ENCODE results near the gene GMPR. TPM values are rescaled to one million over a fixed set of nuclear protein-coding genes. Genes with fewer than 3 reads are reported as not detected.

The GMPR gene
- polyA plus RNA-seq, 4 donors, result 9.7 to 18.9 (median 13.4) TPM

- peak in 2 of 4 donors; percentile 55 to 74 for DNase-seq (ENCODE audit: low read depth in 4 of 4, low spot score in 3 of 4)
Observed at GRCh38 chr6:16322666-16323312, 84.4 kb downstream of the GMPR start.

- no peak for DNase-seq (ENCODE audit: low read depth in 4 of 4, low spot score in 3 of 4)
Observed at GRCh38 chr6:16324184-16324583, 85.8 kb downstream of the GMPR start.

GRCh38 chr6:16324606-16325225 is 86.3 kb downstream of the GMPR start:
- DNase-seq (ENCODE audit: low read depth in 4 of 4, low spot score in 3 of 4), result no peak

- no peak for DNase-seq (ENCODE audit: low read depth in 4 of 4, low spot score in 3 of 4)
Observed at GRCh38 chr6:16326531-16326930, 88.1 kb downstream of the GMPR start.

- DNase-seq (ENCODE audit: low read depth in 4 of 4, low spot score in 3 of 4), result no peak
Observed at GRCh38 chr6:16326971-16327776, 88.8 kb downstream of the GMPR start.

- no peak for DNase-seq (ENCODE audit: low read depth in 4 of 4, low spot score in 3 of 4)
Observed at GRCh38 chr6:16327777-16328325, 89.5 kb downstream of the GMPR start.

- DNase-seq (ENCODE audit: low read depth in 4 of 4, low spot score in 3 of 4), result no peak
Observed at GRCh38 chr6:16329233-16329632, 90.8 kb downstream of the GMPR start.

GRCh38 chr6:16331384-16332174 is 93.2 kb downstream of the GMPR start:
- no peak for DNase-seq (ENCODE audit: low read depth in 4 of 4, low spot score in 3 of 4)

- DNase-seq (ENCODE audit: low read depth in 4 of 4, low spot score in 3 of 4), result peak in 3 of 4 donors; percentile 58 to 74 (median 64)
Observed at GRCh38 chr6:16332175-16332542, 93.8 kb downstream of the GMPR start.

GRCh38 chr6:16333580-16333979 is 95.2 kb downstream of the GMPR start:
- no peak for DNase-seq (ENCODE audit: low read depth in 4 of 4, low spot score in 3 of 4)

GRCh38 chr6:16334671-16335070 is 96.3 kb downstream of the GMPR start:
- no peak for DNase-seq (ENCODE audit: low read depth in 4 of 4, low spot score in 3 of 4)

GRCh38 chr6:16335176-16335575 is 96.8 kb downstream of the GMPR start:
- no peak for DNase-seq (ENCODE audit: low read depth in 4 of 4, low spot score in 3 of 4)

GRCh38 chr6:16336056-16336818 is 97.8 kb downstream of the GMPR start:
- no peak for DNase-seq (ENCODE audit: low read depth in 4 of 4, low spot score in 3 of 4)

GRCh38 chr6:16336911-16337294 is 98.5 kb downstream of the GMPR start:
- DNase-seq (ENCODE audit: low read depth in 4 of 4, low spot score in 3 of 4), result no peak

GRCh38 chr6:16337295-16337975 is 99.0 kb downstream of the GMPR start:
- DNase-seq (ENCODE audit: low read depth in 4 of 4, low spot score in 3 of 4), result peak; percentile 62 to 69 (median 68)

- no peak for DNase-seq (ENCODE audit: low read depth in 4 of 4, low spot score in 3 of 4)
Observed at GRCh38 chr6:16338577-16339264, 100.3 kb downstream of the GMPR start.

- DNase-seq (ENCODE audit: low read depth in 4 of 4, low spot score in 3 of 4), result no peak
Observed at GRCh38 chr6:16339265-16339587, 100.8 kb downstream of the GMPR start.

GRCh38 chr6:16343593-16343992 is 105.2 kb downstream of the GMPR start:
- no peak for DNase-seq (ENCODE audit: low read depth in 4 of 4, low spot score in 3 of 4)

GRCh38 chr6:16344756-16345155 is 106.4 kb downstream of the GMPR start:
- no peak for DNase-seq (ENCODE audit: low read depth in 4 of 4, low spot score in 3 of 4)

Data from left renal pelvis (tissue), 4 donors.